ENCODE measurements around the gene SDK1.

Gene SDK1

GRCh38 chr7:3649250-3649649, 348.2 kb downstream of the SDK1 start:
- no CpG with 5 or more reads among the region's 2 CpGs for WGBS, 2 donors (ENCODE audit: extremely low coverage in 2 of 2, insufficient read length in 2 of 2, insufficient replicate concordance in 1 of 2)
- Histone ChIP-seq H2BK120ac (ENCODE audit: low read depth, low read length) (no peak overlapping the region), H3K27me3 (ENCODE audit: control insufficient read depth in 3 of 3, insufficient read depth in 3 of 3, low read depth in 1 of 3, low read length in 3 of 3) (no peaks in the 10 kb centered on the region), H3K79me1 (ENCODE audit: low read depth, low read length) (no peaks in the 10 kb centered on the region), H3K4me2 (ENCODE audit: insufficient read depth, low read length, poor library complexity, severe bottlenecking) (no peak overlapping the region), H4K8ac (ENCODE audit: low read depth, low read length) (no peak overlapping the region), H3K4me3 (ENCODE audit: low read length in 2 of 2) (no peak overlapping the region), H3K9me3 (replicated peaks in 1 of 2; ENCODE audit: control insufficient read depth in 2 of 2, insufficient read depth in 1 of 2, low read depth in 1 of 2, low read length in 2 of 2) (no peaks in the 10 kb centered on the region), H3K14ac (ENCODE audit: low read length) (no peak overlapping the region), H2BK12ac (ENCODE audit: low read length) (no peak overlapping the region), H3K27ac (replicated peaks; ENCODE audit: low read length) (no peak overlapping the region), H2BK5ac (ENCODE audit: low read length) (no peak overlapping the region), H3K4me1 (ENCODE audit: control insufficient read depth in 2 of 2, insufficient read depth in 1 of 2, low read depth in 1 of 2, low read length in 2 of 2) (no peaks in the 10 kb centered on the region), H3K23ac (ENCODE audit: low read depth, low read length, poor library complexity) (no peak overlapping the region), H3K18ac (ENCODE audit: low read length) (no peak overlapping the region), H3K36me3 (replicated peaks in 1 of 2; ENCODE audit: control insufficient read depth in 2 of 2, insufficient read depth in 2 of 2, low read length in 2 of 2) (no peaks in the 10 kb centered on the region), H4K91ac (ENCODE audit: low read depth, low read length, poor library complexity) (no peak overlapping the region), H3K9ac (ENCODE audit: low read depth, low read length, poor library complexity) (no peak overlapping the region), H2BK15ac (ENCODE audit: low read length) (no peak overlapping the region), H3K4ac (ENCODE audit: low read length) (no peak overlapping the region), H2AK5ac (ENCODE audit: low read depth, low read length) (no peak overlapping the region), H2AFZ (ENCODE audit: low read length) (no peak overlapping the region)
- no peak for DNase-seq (ENCODE audit: low spot score)

GRCh38 chr7:3649678-3650440, 348.8 kb downstream of the SDK1 start:
- Histone ChIP-seq H3K36me3 (replicated peaks in 1 of 2; ENCODE audit: control insufficient read depth in 2 of 2, insufficient read depth in 2 of 2, low read length in 2 of 2) (no peaks in the 10 kb centered on the region), H3K27ac (replicated peaks; ENCODE audit: low read length) (no peak overlapping the region), H3K4me3 (ENCODE audit: low read length in 2 of 2) (no peak overlapping the region), H3K9ac (ENCODE audit: low read depth, low read length, poor library complexity) (no peak overlapping the region), H4K91ac (ENCODE audit: low read depth, low read length, poor library complexity) (no peak overlapping the region), H2AFZ (ENCODE audit: low read length) (no peak overlapping the region), H3K18ac (ENCODE audit: low read length) (no peak overlapping the region), H2BK120ac (ENCODE audit: low read depth, low read length) (no peak overlapping the region), H3K4ac (ENCODE audit: low read length) (no peak overlapping the region), H2BK15ac (ENCODE audit: low read length) (no peak overlapping the region), H3K4me2 (ENCODE audit: insufficient read depth, low read length, poor library complexity, severe bottlenecking) (no peak overlapping the region), H4K8ac (ENCODE audit: low read depth, low read length) (no peak overlapping the region), H3K23ac (ENCODE audit: low read depth, low read length, poor library complexity) (no peak overlapping the region), H2BK5ac (ENCODE audit: low read length) (no peak overlapping the region), H3K14ac (ENCODE audit: low read length) (no peak overlapping the region), H3K4me1 (ENCODE audit: control insufficient read depth in 2 of 2, insufficient read depth in 1 of 2, low read depth in 1 of 2, low read length in 2 of 2) (no peaks in the 10 kb centered on the region), H3K9me3 (replicated peaks in 1 of 2; ENCODE audit: control insufficient read depth in 2 of 2, insufficient read depth in 1 of 2, low read depth in 1 of 2, low read length in 2 of 2) (no peaks in the 10 kb centered on the region), H2BK12ac (ENCODE audit: low read length) (no peak overlapping the region), H3K27me3 (ENCODE audit: control insufficient read depth in 3 of 3, insufficient read depth in 3 of 3, low read depth in 1 of 3, low read length in 3 of 3) (no peaks in the 10 kb centered on the region), H2AK5ac (ENCODE audit: low read depth, low read length) (no peak overlapping the region), H3K79me1 (ENCODE audit: low read depth, low read length) (no peaks in the 10 kb centered on the region)
- no peak for DNase-seq (ENCODE audit: low spot score)
- WGBS, 2 donors (ENCODE audit: extremely low coverage in 2 of 2, insufficient read length in 2 of 2, insufficient replicate concordance in 1 of 2), result 100% methylated on average over 1 of the region's 10 CpGs; no CpG with 5 or more reads in 1 of the 2 donors

GRCh38 chr7:3650844-3651243, 349.8 kb downstream of the SDK1 start:
- Histone ChIP-seq H3K4me2 (ENCODE audit: insufficient read depth, low read length, poor library complexity, severe bottlenecking) (no peak overlapping the region), H3K27ac (replicated peaks; ENCODE audit: low read length) (no peak overlapping the region), H3K79me1 (ENCODE audit: low read depth, low read length) (no peaks in the 10 kb centered on the region), H3K4me1 (ENCODE audit: control insufficient read depth in 2 of 2, insufficient read depth in 1 of 2, low read depth in 1 of 2, low read length in 2 of 2) (no peaks in the 10 kb centered on the region), H3K9ac (ENCODE audit: low read depth, low read length, poor library complexity) (no peak overlapping the region), H3K27me3 (ENCODE audit: control insufficient read depth in 3 of 3, insufficient read depth in 3 of 3, low read depth in 1 of 3, low read length in 3 of 3) (no peaks in the 10 kb centered on the region), H2BK120ac (ENCODE audit: low read depth, low read length) (no peak overlapping the region), H4K91ac (ENCODE audit: low read depth, low read length, poor library complexity) (no peak overlapping the region), H2BK5ac (ENCODE audit: low read length) (no peak overlapping the region), H3K9me3 (replicated peaks in 1 of 2; ENCODE audit: control insufficient read depth in 2 of 2, insufficient read depth in 1 of 2, low read depth in 1 of 2, low read length in 2 of 2) (no peaks in the 10 kb centered on the region), H3K18ac (ENCODE audit: low read length) (no peak overlapping the region), H2BK15ac (ENCODE audit: low read length) (no peak overlapping the region), H2AK5ac (ENCODE audit: low read depth, low read length) (no peak overlapping the region), H2AFZ (ENCODE audit: low read length) (no peak overlapping the region), H3K14ac (ENCODE audit: low read length) (no peak overlapping the region), H3K36me3 (replicated peaks in 1 of 2; ENCODE audit: control insufficient read depth in 2 of 2, insufficient read depth in 2 of 2, low read length in 2 of 2) (no peaks in the 10 kb centered on the region), H3K4ac (ENCODE audit: low read length) (no peak overlapping the region), H3K23ac (ENCODE audit: low read depth, low read length, poor library complexity) (no peak overlapping the region), H4K8ac (ENCODE audit: low read depth, low read length) (no peak overlapping the region), H3K4me3 (ENCODE audit: low read length in 2 of 2) (no peak overlapping the region), H2BK12ac (ENCODE audit: low read length) (no peak overlapping the region)
- DNase-seq (ENCODE audit: low spot score), result no peak
- no CpG with 5 or more reads among the region's 2 CpGs for WGBS, 2 donors (ENCODE audit: extremely low coverage in 2 of 2, insufficient read length in 2 of 2, insufficient replicate concordance in 1 of 2)

- no peak overlapping the region for H4K8ac ChIP-seq (ENCODE audit: low read depth, low read length)
- no peak overlapping the region for H3K18ac ChIP-seq (ENCODE audit: low read length)
- H2AK5ac ChIP-seq (ENCODE audit: low read depth, low read length), result no peak overlapping the region
- H3K14ac ChIP-seq (ENCODE audit: low read length), result no peak overlapping the region
- WGBS, 2 donors (ENCODE audit: extremely low coverage in 2 of 2, insufficient read length in 2 of 2, insufficient replicate concordance in 1 of 2), result no CpG with 5 or more reads among the region's 7 CpGs
- no peaks in the 10 kb centered on the region for H3K9me3 ChIP-seq (replicated peaks in 1 of 2; ENCODE audit: control insufficient read depth in 2 of 2, insufficient read depth in 1 of 2, low read depth in 1 of 2, low read length in 2 of 2)
- no peak overlapping the region for H2BK15ac ChIP-seq (ENCODE audit: low read length)
- no peaks in the 10 kb centered on the region for H3K36me3 ChIP-seq (replicated peaks in 1 of 2; ENCODE audit: control insufficient read depth in 2 of 2, insufficient read depth in 2 of 2, low read length in 2 of 2)
- H3K27me3 ChIP-seq (ENCODE audit: control insufficient read depth in 3 of 3, insufficient read depth in 3 of 3, low read depth in 1 of 3, low read length in 3 of 3), result no peaks in the 10 kb centered on the region
- H2BK12ac ChIP-seq (ENCODE audit: low read length), result no peak overlapping the region
- H3K4ac ChIP-seq (ENCODE audit: low read length), result no peak overlapping the region
- H3K4me2 ChIP-seq (ENCODE audit: insufficient read depth, low read length, poor library complexity, severe bottlenecking), result no peak overlapping the region
- H3K9ac ChIP-seq (ENCODE audit: low read depth, low read length, poor library complexity), result no peak overlapping the region
- no peak overlapping the region for H4K91ac ChIP-seq (ENCODE audit: low read depth, low read length, poor library complexity)
- H2AFZ ChIP-seq (ENCODE audit: low read length), result no peak overlapping the region
- H3K4me1 ChIP-seq (ENCODE audit: control insufficient read depth in 2 of 2, insufficient read depth in 1 of 2, low read depth in 1 of 2, low read length in 2 of 2), result no peaks in the 10 kb centered on the region
- no peak overlapping the region for H3K27ac ChIP-seq (replicated peaks; ENCODE audit: low read length)
- H3K4me3 ChIP-seq (ENCODE audit: low read length in 2 of 2), result no peak overlapping the region
- no peak overlapping the region for H2BK5ac ChIP-seq (ENCODE audit: low read length)
- no peak overlapping the region for H3K23ac ChIP-seq (ENCODE audit: low read depth, low read length, poor library complexity)
- no peak overlapping the region for H2BK120ac ChIP-seq (ENCODE audit: low read depth, low read length)
- DNase-seq (ENCODE audit: low spot score), result no peak
- no peaks in the 10 kb centered on the region for H3K79me1 ChIP-seq (ENCODE audit: low read depth, low read length)
Observed at GRCh38 chr7:3655635-3656034, 354.6 kb downstream of the SDK1 start.
